ENCODE data around the gene GSTA3. TPM values are rescaled to one million over a fixed set of nuclear protein-coding genes. Genes with fewer than 3 reads are reported as not detected.

Gene GSTA3
- total and polyA plus RNA-seq, 2 donors (not counting 3 experiments of a cell fraction or from before 2014, with no cell fraction given), result not detected

DNA sequence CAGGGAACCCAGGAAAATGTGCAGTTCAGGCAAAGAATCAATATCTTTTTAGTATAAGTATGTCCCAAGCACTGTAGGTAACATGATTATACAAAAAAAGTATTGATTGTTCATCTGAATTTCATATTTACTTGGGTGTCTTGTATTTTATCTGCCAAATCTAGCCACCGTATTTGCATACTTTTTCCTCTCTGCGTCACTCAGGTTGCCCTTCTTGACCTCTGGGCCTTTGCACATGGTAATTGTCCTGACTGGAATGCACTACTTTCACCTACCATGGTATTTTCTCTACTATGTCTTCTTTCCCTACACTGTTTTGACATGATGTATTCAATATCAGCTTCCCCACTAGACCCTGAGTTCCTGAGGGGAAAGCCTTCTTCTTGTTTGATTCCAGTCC, 15.2 kb downstream of the GSTA3 start:
- intact Hi-C loops (cut with micrococcal nuclease) (no loop called here), dilution Hi-C loops (cut with MboI; ENCODE audit: extremely low pct_ligation_motif_present, low sequenced_read_pairs) (no loop called here)
- no peak overlapping the region for H3K4me3 ChIP-seq (replicated peaks in 1 of 3; ENCODE audit: insufficient read depth in 1 of 3, low read depth in 1 of 3, low read length in 3 of 3)
- H4K20me1 ChIP-seq (replicated peaks; ENCODE audit: control insufficient read depth, extremely low read depth, insufficient read depth, low read length), result no peaks in the 10 kb centered on the region
- no peak for DNase-seq (ENCODE audit: low read depth, low spot score)
- TF ChIP-seq MYC (IDR thresholded peaks at IDR 0.05; ENCODE audit: low read depth, low read length), result no peak
- TF ChIP-seq FOS (IDR thresholded peaks at IDR 0.05; ENCODE audit: borderline replicate concordance, insufficient read depth, low read length), result no peak
- TF ChIP-seq, protein P1, sequence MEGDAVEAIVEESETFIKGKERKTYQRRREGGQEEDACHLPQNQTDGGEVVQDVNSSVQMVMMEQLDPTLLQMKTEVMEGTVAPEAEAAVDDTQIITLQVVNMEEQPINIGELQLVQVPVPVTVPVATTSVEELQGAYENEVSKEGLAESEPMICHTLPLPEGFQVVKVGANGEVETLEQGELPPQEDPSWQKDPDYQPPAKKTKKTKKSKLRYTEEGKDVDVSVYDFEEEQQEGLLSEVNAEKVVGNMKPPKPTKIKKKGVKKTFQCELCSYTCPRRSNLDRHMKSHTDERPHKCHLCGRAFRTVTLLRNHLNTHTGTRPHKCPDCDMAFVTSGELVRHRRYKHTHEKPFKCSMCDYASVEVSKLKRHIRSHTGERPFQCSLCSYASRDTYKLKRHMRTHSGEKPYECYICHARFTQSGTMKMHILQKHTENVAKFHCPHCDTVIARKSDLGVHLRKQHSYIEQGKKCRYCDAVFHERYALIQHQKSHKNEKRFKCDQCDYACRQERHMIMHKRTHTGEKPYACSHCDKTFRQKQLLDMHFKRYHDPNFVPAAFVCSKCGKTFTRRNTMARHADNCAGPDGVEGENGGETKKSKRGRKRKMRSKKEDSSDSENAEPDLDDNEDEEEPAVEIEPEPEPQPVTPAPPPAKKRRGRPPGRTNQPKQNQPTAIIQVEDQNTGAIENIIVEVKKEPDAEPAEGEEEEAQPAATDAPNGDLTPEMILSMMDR (IDR thresholded peaks at IDR 0.05; ENCODE audit: extremely low read depth in 1 of 2, insufficient read depth in 1 of 2, low read depth in 1 of 2, low read length in 2 of 2), result no peak
- no peak for TF ChIP-seq GATA2 (IDR thresholded peaks at IDR 0.05; ENCODE audit: insufficient read depth, insufficient read length, low read depth, low read length)
- TF ChIP-seq POLR2A (IDR thresholded peaks at IDR 0.05; ENCODE audit: low read depth, low read length), result no peak
- TF ChIP-seq POLR2AphosphoS5 (IDR thresholded peaks at IDR 0.05; ENCODE audit: insufficient read depth, low read depth, low read length), result no peak
- TF ChIP-seq EZH2 (IDR thresholded peaks at IDR 0.05; ENCODE audit: borderline replicate concordance, low read depth, low read length, severe bottlenecking), result no peak
- TF ChIP-seq, protein P2, sequence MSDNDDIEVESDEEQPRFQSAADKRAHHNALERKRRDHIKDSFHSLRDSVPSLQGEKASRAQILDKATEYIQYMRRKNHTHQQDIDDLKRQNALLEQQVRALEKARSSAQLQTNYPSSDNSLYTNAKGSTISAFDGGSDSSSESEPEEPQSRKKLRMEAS (IDR thresholded peaks at IDR 0.05; ENCODE audit: insufficient read depth, insufficient read length), result no peak
- no peak for TF ChIP-seq JUN (IDR thresholded peaks at IDR 0.05; ENCODE audit: borderline replicate concordance, insufficient read depth, insufficient read length, low read depth)
- H3K9me1 ChIP-seq (replicated peaks; ENCODE audit: control insufficient read depth, extremely low read depth, insufficient read depth, low read length), result no peaks in the 10 kb centered on the region
- ChIA-PET CTCF (no interaction called here), POLR2A (no interaction called here)
- H3K36me3 ChIP-seq (ENCODE audit: control insufficient read depth in 2 of 2, extremely low read depth in 1 of 2, insufficient read depth in 2 of 2, low read length in 2 of 2), result no peaks in the 10 kb centered on the region
- H3K4me1 ChIP-seq (ENCODE audit: control insufficient read depth, extremely low read depth, insufficient read depth, low read length), result no peaks in the 10 kb centered on the region
- no peak overlapping the region for H3K27ac ChIP-seq (ENCODE audit: insufficient read depth, low read depth, low read length)
- H3K79me2 ChIP-seq (ENCODE audit: control insufficient read depth, insufficient read depth, low read length), result no peaks in the 10 kb centered on the region
- no peak overlapping the region for H3K9ac ChIP-seq (replicated peaks; ENCODE audit: extremely low read depth, insufficient read depth, low read length)
- H3K27me3 ChIP-seq (ENCODE audit: control insufficient read depth in 2 of 2, insufficient read depth in 2 of 2, low read length in 2 of 2), result peaks cover 3 to 5% of the 10 kb centered on the region in 2 experiments
- H3K9me3 ChIP-seq (replicated peaks; ENCODE audit: control insufficient read depth, insufficient read depth, low read length), result no peaks in the 10 kb centered on the region
- no peak for FAIRE-seq
- no peak overlapping the region for H3K4me2 ChIP-seq (ENCODE audit: insufficient read depth, low read length)
- no peak overlapping the region for H2AFZ ChIP-seq (ENCODE audit: low read depth, low read length)
- no TSS peak for BruUV-seq (replicated peaks)
